ENCODE data around the gene SLC7A14. TPM values are rescaled to one million over a fixed set of nuclear protein-coding genes. Genes with fewer than 3 reads are reported as not detected.

SLC7A14 gene
- total RNA-seq, 1 donor from 2014 or later, result 0.23 TPM

DNA sequence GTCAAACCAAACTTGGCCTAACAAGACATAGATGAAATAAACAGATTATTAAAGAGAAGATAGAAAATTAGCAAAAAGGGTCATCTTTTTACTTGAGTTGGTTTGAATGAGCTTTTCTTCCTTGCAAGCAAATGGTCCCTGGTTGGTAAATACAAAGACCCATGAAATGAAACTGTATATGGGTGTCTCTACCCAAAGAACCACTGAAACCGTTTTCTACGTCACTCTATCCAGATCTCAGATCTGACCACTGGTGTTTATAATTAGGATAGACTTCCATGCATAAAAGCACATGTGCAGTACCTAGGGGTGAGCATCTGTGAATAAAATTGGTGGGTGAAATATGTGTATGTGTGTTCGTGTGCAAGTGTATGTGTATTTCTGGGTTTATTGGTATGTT lies 94.0 kb downstream of the SLC7A14 start:
- Mint-ChIP-seq H3K9me3 (ENCODE audit: unreplicated experiment) (peaks cover 3% of the 10 kb centered on the region), H3K4me3 (ENCODE audit: unreplicated experiment) (no peak overlapping the region), H3K36me3 (ENCODE audit: low read depth, unreplicated experiment) (no peaks in the 10 kb centered on the region), H3K27me3 (ENCODE audit: low read depth, unreplicated experiment) (peaks cover 8% of the 10 kb centered on the region), H3K4me1 (ENCODE audit: low read depth, unreplicated experiment) (peaks cover 4% of the 10 kb centered on the region), H3K27ac (ENCODE audit: unreplicated experiment) (no peak overlapping the region)
- no peak overlapping the region for H3K4me2 ChIP-seq (ENCODE audit: low read length)
- no peak for FAIRE-seq
- DNase-seq (ENCODE audit: low read depth), result no peak
- H3K27me3 ChIP-seq (ENCODE audit: insufficient read depth, low read length), result peaks cover 3% of the 10 kb centered on the region
- H3K4me3 ChIP-seq (ENCODE audit: insufficient read depth, low read depth, low read length), result no peak overlapping the region
- H3K9ac ChIP-seq (ENCODE audit: low read length), result no peak overlapping the region
- H4K20me1 ChIP-seq (ENCODE audit: insufficient read depth, low read length), result no peaks in the 10 kb centered on the region
- TF ChIP-seq EZH2 (IDR thresholded peaks at IDR 0.05; ENCODE audit: insufficient read depth, low read length), result no peak
- no peak for TF ChIP-seq CTCF (IDR thresholded peaks at IDR 0.05; ENCODE audit: insufficient read depth, low read depth, low read length)
- no peaks in the 10 kb centered on the region for H3K79me2 ChIP-seq (ENCODE audit: insufficient read depth, low read length)
- H3K27ac ChIP-seq (ENCODE audit: low read depth, low read length), result no peak overlapping the region
- no peak overlapping the region for H2AFZ ChIP-seq (ENCODE audit: low read depth, low read length)
- H3K9me3 ChIP-seq (ENCODE audit: insufficient read depth, low read depth, low read length), result no peaks in the 10 kb centered on the region
- no peaks in the 10 kb centered on the region for H3K36me3 ChIP-seq (ENCODE audit: insufficient read depth, low read length)
- peaks cover 12% of the 10 kb centered on the region for H3K4me1 ChIP-seq (ENCODE audit: insufficient read depth, low read length)

DNA sequence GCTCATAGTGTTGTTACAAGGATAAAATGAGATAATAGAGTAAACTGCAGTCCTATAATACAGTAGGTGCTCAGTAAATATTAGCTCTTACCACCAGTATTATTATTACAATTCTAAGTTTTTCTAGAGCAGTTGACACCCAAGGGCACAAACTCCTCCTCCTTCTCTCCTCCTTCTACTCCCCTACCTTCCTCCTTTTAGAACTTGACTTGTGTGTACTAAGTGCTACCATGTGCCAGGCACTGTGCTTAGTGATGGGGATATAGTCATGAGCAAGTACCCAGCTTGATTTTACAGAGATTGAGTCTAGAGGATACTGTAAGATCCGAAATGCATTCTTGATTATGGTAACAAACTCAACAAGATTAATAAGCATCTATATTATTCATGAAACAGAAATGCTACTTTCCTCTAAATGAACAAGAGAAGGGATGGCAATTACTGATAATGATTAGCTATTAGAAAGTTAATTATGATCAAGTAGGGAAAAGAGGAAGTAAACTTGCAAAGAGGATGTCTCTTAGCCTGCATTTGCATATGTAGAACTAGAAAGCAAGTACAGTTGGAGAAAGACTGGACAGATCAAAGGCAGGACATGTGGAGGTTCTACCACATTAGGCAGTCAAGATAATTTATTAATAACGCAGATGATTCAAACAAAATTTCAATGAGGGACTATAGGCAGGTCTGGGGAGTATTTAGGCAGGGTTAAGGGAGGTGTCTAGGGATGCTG lies 94.9 kb downstream of the SLC7A14 start:
- no peak for TF ChIP-seq EZH2 (IDR thresholded peaks at IDR 0.05; ENCODE audit: insufficient read depth, low read length)
- TF ChIP-seq CTCF (IDR thresholded peaks at IDR 0.05; ENCODE audit: insufficient read depth, low read depth, low read length), result no peak
- peaks cover 7% of the 10 kb centered on the region for H3K9me3 Mint-ChIP-seq (ENCODE audit: unreplicated experiment)

GRCh38 chr3:170488802-170489201 lies 97.1 kb downstream of the SLC7A14 start:
- H3K9me3 Mint-ChIP-seq (ENCODE audit: unreplicated experiment), result peaks cover 7% of the 10 kb centered on the region
- H3K27ac Mint-ChIP-seq (ENCODE audit: unreplicated experiment), result no peak overlapping the region
- H3K27me3 ChIP-seq (ENCODE audit: insufficient read depth, low read length), result peaks cover 3% of the 10 kb centered on the region
- H3K36me3 Mint-ChIP-seq (ENCODE audit: low read depth, unreplicated experiment), result peaks cover 8% of the 10 kb centered on the region
- H3K4me1 Mint-ChIP-seq (ENCODE audit: low read depth, unreplicated experiment), result peaks cover 4% of the 10 kb centered on the region
- H3K27me3 Mint-ChIP-seq (ENCODE audit: low read depth, unreplicated experiment), result peaks cover 22% of the 10 kb centered on the region
- no peak overlapping the region for H3K4me3 ChIP-seq (ENCODE audit: insufficient read depth, low read depth, low read length)
- no peaks in the 10 kb centered on the region for H3K36me3 ChIP-seq (ENCODE audit: insufficient read depth, low read length)
- H3K9ac ChIP-seq (ENCODE audit: low read length), result no peak overlapping the region
- no peak overlapping the region for H3K27ac ChIP-seq (ENCODE audit: low read depth, low read length)
- FAIRE-seq (no peak), DNase-seq (ENCODE audit: low read depth) (no peak)
- no peak overlapping the region for H3K4me2 ChIP-seq (ENCODE audit: low read length)
- no peaks in the 10 kb centered on the region for H4K20me1 ChIP-seq (ENCODE audit: insufficient read depth, low read length)
- H2AFZ ChIP-seq (ENCODE audit: low read depth, low read length), result no peak overlapping the region
- no peaks in the 10 kb centered on the region for H3K79me2 ChIP-seq (ENCODE audit: insufficient read depth, low read length)
- peaks cover 11% of the 10 kb centered on the region for H3K4me1 ChIP-seq (ENCODE audit: insufficient read depth, low read length)
- H3K9me3 ChIP-seq (ENCODE audit: insufficient read depth, low read depth, low read length), result no peaks in the 10 kb centered on the region
- no peak for TF ChIP-seq EZH2 (IDR thresholded peaks at IDR 0.05; ENCODE audit: insufficient read depth, low read length)
- TF ChIP-seq CTCF (IDR thresholded peaks at IDR 0.05; ENCODE audit: insufficient read depth, low read depth, low read length), result no peak
- H3K4me3 Mint-ChIP-seq (ENCODE audit: unreplicated experiment), result no peak overlapping the region

More for the DNA sequence above, 94.9 kb downstream of the SLC7A14 start:
- Mint-ChIP-seq H3K27ac (ENCODE audit: unreplicated experiment) (no peak overlapping the region), H3K4me3 (ENCODE audit: unreplicated experiment) (no peak overlapping the region), H3K27me3 (ENCODE audit: low read depth, unreplicated experiment) (peaks cover 14% of the 10 kb centered on the region), H3K4me1 (ENCODE audit: low read depth, unreplicated experiment) (peaks cover 4% of the 10 kb centered on the region), H3K36me3 (ENCODE audit: low read depth, unreplicated experiment) (peaks cover 2% of the 10 kb centered on the region)
- no peaks in the 10 kb centered on the region for H3K79me2 ChIP-seq (ENCODE audit: insufficient read depth, low read length)
- DNase-seq (ENCODE audit: low read depth) (no peak), FAIRE-seq (no peak)
- no peak overlapping the region for H3K9ac ChIP-seq (ENCODE audit: low read length)
- peaks cover 3% of the 10 kb centered on the region for H3K27me3 ChIP-seq (ENCODE audit: insufficient read depth, low read length)
- H3K27ac ChIP-seq (ENCODE audit: low read depth, low read length), result no peak overlapping the region
- H3K9me3 ChIP-seq (ENCODE audit: insufficient read depth, low read depth, low read length), result no peaks in the 10 kb centered on the region
- peaks cover 12% of the 10 kb centered on the region for H3K4me1 ChIP-seq (ENCODE audit: insufficient read depth, low read length)
- no peak overlapping the region for H2AFZ ChIP-seq (ENCODE audit: low read depth, low read length)
- H3K4me3 ChIP-seq (ENCODE audit: insufficient read depth, low read depth, low read length), result no peak overlapping the region
- no peaks in the 10 kb centered on the region for H4K20me1 ChIP-seq (ENCODE audit: insufficient read depth, low read length)
- no peaks in the 10 kb centered on the region for H3K36me3 ChIP-seq (ENCODE audit: insufficient read depth, low read length)
- H3K4me2 ChIP-seq (ENCODE audit: low read length), result no peak overlapping the region
